ENCODE data around the gene GGA2. TPM values are rescaled to one million over a fixed set of nuclear protein-coding genes. Genes with fewer than 3 reads are reported as not detected.

Gene GGA2
- total RNA-seq, 2 donors from 2014 or later: 75.7 to 105 TPM

DNA sequence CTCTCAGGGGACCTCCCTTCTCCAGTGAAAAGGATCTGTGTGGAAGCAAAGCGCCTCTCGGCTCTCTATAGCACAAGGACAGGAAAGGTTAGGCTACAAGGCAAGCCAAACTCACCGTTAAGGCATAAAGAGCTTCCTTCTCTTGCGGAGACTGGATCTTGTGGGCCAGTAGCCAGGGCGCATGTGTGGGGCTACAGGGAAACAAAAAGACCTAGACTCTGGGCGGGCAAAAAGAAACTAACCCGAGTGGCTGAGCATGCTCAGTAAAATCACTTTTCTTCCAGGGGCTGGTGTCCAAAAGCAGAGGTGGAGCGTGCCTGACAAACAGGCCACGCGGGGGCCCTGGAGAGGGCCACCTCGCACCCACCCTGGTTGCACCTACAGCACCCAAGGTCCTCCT, 16.1 kb downstream of the GGA2 start:
- peak overlapping the region in 1 of 2 donors; percentile 10 for H3K4me3 ChIP-seq
- no peaks in the 10 kb centered on the region for H3K27me3 ChIP-seq (replicated peaks; ENCODE audit: insufficient read depth)
- peak; percentile 59 for TF ChIP-seq POLR2AphosphoS5 (IDR thresholded peaks at IDR 0.05)
- no peak for TF ChIP-seq CTCF (IDR thresholded peaks at IDR 0.05)
- H3K27ac ChIP-seq: peak overlapping the region; percentile 73 to 80
- no peaks in the 10 kb centered on the region for H3K9me3 ChIP-seq
- H3K36me3 ChIP-seq: peaks cover 4 to 20% of the 10 kb centered on the region in 2 donors
- intact Hi-C loops (cut with DNase I): no loop called here
- H3K4me1 ChIP-seq (replicated peaks): peaks cover 13% of the 10 kb centered on the region
- WGBS: 38% methylated on average over 11 of the region's 11 CpGs
- DNase-seq (ENCODE audit: low spot score): peak; percentile 59

GRCh38 chr16:23491490-23492391, 18.6 kb downstream of the GGA2 start:
- H3K27ac ChIP-seq: peak overlapping the region; percentile 73 to 80
- no peak overlapping the region for H3K4me3 ChIP-seq
- no peaks in the 10 kb centered on the region for H3K9me3 ChIP-seq
- H3K36me3 ChIP-seq: peaks cover 19 to 35% of the 10 kb centered on the region in 2 donors
- no peaks in the 10 kb centered on the region for H3K27me3 ChIP-seq (replicated peaks; ENCODE audit: insufficient read depth)
- WGBS: 45% methylated on average over 14 of the region's 14 CpGs
- DNase-seq (ENCODE audit: low spot score): peak; percentile 47
- intact Hi-C loops (cut with DNase I): no loop called here
- peaks cover 13% of the 10 kb centered on the region for H3K4me1 ChIP-seq (replicated peaks)
- TF ChIP-seq CTCF (IDR thresholded peaks at IDR 0.05) (no peak), POLR2AphosphoS5 (IDR thresholded peaks at IDR 0.05) (peak; percentile 33)

- intact Hi-C loops (cut with DNase I): no loop called here
- no peak for TF ChIP-seq POLR2A (IDR thresholded peaks at IDR 0.05)
- TF ChIP-seq POLR2AphosphoS5 (IDR thresholded peaks at IDR 0.05): peak; percentile 48
- TF ChIP-seq CTCF (IDR thresholded peaks at IDR 0.05): no peak
- 45% methylated on average over 3 of the region's 5 CpGs for WGBS
- H3K36me3 ChIP-seq: peaks cover 24 to 51% of the 10 kb centered on the region in 2 donors
- no peaks in the 10 kb centered on the region for H3K27me3 ChIP-seq (replicated peaks; ENCODE audit: insufficient read depth)
- no peaks in the 10 kb centered on the region for H3K9me3 ChIP-seq
- H3K4me3 ChIP-seq: no peak overlapping the region
- H3K27ac ChIP-seq: no peak overlapping the region
- no peak for DNase-seq (ENCODE audit: low spot score)
- no peaks in the 10 kb centered on the region for H3K4me1 ChIP-seq (replicated peaks)
Measured at GRCh38 chr16:23486480-23486879, 23.8 kb downstream of the GGA2 start.

DNA sequence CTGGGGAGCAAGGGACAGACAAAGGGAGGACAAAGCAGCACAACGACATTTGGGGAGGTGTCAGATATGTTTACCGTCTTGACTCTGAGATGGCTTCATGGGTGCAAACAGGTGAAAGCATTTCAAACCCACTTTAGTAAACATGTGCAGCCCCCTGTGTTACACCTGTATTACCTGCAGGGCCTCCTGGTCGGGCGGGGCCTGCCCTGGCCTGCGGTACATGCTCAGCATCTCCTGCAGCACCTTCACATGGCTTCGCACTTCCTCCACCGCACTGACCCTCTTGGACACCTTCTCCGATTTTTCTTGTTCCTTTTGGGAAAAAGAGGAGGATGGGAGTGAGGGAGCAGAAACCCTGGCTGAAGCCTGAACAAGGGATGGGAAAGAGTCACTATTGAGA, 24.5 kb downstream of the GGA2 start:
- DNase-seq (ENCODE audit: low spot score): no peak
- Histone ChIP-seq H3K9me3 (no peaks in the 10 kb centered on the region), H3K4me3 (no peak overlapping the region), H3K27me3 (replicated peaks; ENCODE audit: insufficient read depth) (no peaks in the 10 kb centered on the region), H3K27ac (no peak overlapping the region), H3K4me1 (replicated peaks) (no peaks in the 10 kb centered on the region), H3K36me3 (peaks cover 24 to 54% of the 10 kb centered on the region in 2 donors)
- intact Hi-C loops (cut with DNase I): no loop called here
- 91% methylated on average over 8 of the region's 8 CpGs for WGBS
- TF ChIP-seq POLR2AphosphoS5 (IDR thresholded peaks at IDR 0.05) (no peak), POLR2A (IDR thresholded peaks at IDR 0.05) (no peak), CTCF (IDR thresholded peaks at IDR 0.05) (no peak)

- H3K36me3 ChIP-seq: peaks cover 24 to 60% of the 10 kb centered on the region in 2 donors
- H3K4me3 ChIP-seq: no peak overlapping the region
- no peaks in the 10 kb centered on the region for H3K9me3 ChIP-seq
- WGBS: 71% methylated on average over 2 of the region's 2 CpGs
- TF ChIP-seq CTCF (IDR thresholded peaks at IDR 0.05) (no peak), POLR2A (IDR thresholded peaks at IDR 0.05) (no peak), POLR2AphosphoS5 (IDR thresholded peaks at IDR 0.05) (no peak)
- H3K27me3 ChIP-seq (replicated peaks; ENCODE audit: insufficient read depth): no peaks in the 10 kb centered on the region
- no peak for DNase-seq (ENCODE audit: low spot score)
- intact Hi-C loops (cut with DNase I): no loop called here
- H3K27ac ChIP-seq: no peak overlapping the region
- H3K4me1 ChIP-seq (replicated peaks): no peaks in the 10 kb centered on the region
Measured at GRCh38 chr16:23485257-23485614, 25.1 kb downstream of the GGA2 start.
